Non-pigmented ciliary epithelial cell (primary cell): ENCODE data around the gene HIVEP1.
"Not testable (repeated sequence)": the region's sequence is repeated elsewhere in the genome, so short reads cannot be mapped to it uniquely, and the experiment has no call there.

Experiments
- DNase-seq: peaks from one replicate; pipeline ENCODE4 v3.0.0-alpha.2; 2010; ENCODE audit warnings: low read depth

The HIVEP1 gene

DNA sequence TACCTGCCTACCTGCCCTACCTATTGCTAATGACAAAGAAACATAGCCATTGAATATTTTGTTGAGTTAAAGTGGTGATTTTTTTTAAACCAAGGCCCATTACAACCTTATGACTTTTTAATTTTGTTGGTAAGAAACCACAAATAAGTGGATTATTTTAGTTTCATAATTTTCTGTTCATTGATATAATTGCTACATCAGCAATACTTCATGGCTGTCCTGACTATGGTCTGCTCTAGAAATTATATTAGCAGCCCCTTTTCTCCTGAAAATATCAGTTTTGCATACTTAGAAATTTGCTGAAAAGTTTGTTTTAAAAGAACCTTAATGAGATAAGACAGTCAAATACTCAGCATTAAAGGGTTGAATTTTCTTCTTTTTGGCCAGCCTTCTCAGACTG, 106.5 kb downstream of the HIVEP1 start:
- DNase-seq: no peak

DNA sequence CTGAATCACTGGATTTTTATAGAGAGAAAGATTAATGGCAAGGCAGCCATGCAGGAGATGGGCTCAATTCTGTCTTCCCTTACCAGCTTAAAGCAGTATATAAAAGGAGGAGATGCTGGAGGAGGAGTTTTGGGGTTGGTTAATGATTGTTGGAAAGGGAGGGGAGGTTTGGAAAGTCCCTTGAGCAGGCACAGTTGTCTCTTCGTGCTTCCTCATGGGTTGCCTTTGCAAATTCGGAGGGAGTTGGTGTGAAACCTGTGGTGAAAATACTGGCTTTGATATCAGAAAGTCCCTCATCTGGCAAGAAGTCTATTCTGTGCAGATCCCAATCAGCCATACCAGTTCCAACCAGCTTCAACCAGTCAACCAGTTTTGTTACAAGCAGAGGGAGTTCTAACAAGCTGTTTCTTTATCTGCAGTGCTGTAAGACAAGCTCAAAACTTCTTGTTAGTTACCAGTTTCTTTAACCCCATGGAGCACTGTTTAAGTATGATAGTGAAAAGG, 107.0 kb downstream of the HIVEP1 start:
- DNase-seq: no peak

GRCh38 chr6:12125396-12125795, 113.3 kb downstream of the HIVEP1 start:
- DNase-seq: no peak

DNA sequence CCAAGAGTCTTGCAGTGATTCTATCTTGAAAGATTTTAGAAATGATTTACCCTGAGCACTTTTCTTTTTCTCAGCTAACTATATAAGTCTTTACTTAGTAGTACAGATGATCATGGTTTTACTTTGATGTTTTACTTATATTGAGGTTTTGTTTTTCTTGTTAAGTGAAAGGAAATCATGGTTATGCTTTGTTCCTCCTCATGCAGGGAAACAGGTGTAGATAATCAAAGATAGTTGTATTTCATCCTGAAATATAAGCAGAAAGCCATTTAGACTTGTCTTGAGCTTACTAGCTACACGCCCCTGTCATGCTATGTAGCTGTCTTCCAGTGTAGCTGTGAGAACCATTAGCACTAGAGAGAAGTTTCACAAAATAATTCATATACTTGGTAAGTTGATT, 113.9 kb downstream of the HIVEP1 start:
- DNase-seq: no peak

GRCh38 chr6:12129523-12129922, 117.4 kb downstream of the HIVEP1 start:
- no peak for DNase-seq

DNA sequence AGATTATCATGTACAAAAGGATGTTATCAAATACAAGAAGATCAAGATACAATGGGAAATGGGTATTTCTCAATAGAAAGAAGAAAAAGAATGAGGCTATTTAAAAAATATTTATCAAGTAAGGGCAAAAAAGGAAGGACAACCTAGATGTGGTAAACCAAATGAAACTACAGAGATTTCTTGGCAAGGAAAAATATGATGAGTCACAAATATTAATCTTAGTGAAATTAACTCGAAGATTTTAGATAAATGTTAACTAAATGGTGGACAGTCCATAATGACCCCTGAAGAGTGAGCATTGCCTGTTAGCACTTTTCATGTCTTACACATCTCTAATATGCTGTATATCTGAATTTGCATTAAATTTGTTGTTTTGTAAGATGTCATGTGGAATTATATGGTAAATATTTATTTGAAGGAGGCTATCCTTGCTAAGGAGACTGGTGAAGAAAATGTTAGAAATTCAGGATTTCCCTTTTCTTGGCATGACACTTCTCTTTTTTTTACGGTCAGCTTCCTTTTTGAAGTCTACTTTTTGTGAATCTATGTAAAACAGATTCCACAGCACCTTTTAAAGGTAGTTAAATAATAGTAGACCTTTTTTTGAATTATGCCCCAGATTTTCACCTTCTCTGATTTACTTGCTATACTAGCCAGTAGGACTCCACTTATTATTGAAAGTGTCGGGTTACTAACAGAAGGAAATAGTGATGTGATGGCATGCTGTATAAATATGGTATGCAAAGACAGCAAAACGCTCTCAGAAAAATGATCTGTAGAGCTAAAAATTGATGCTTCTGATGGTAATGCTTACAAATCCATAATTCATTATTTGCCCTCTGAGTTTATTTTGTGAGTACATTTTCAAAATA, 120.5 kb downstream of the HIVEP1 start:
- DNase-seq: no peak

DNA sequence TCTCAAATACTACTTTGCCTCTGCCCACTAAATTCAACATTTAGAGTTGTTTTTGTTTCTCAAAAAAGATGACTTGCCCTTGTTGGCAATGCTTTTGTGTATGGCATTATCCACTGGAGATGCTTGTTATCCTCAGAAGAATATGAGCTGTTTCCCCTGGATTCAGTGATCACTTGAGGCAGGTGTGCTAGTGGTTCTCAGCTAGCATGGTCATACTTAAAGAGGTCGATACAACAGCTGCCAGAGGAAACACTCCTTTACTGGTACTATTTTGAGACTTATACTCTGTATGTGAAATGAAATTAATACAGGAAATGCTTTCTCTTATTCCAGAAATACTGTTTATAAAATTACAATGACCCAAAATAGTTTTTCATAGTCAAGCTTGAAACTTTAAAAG, 122.5 kb downstream of the HIVEP1 start:
- no peak for DNase-seq

- no peak for DNase-seq
These were observed 122.9 kb downstream of the HIVEP1 start for GRCh38 chr6:12134991-12135390.

- no peak for DNase-seq
These were observed 124.8 kb downstream of the HIVEP1 start for GRCh38 chr6:12136905-12137304.

GRCh38 chr6:12137480-12137879, 125.4 kb downstream of the HIVEP1 start:
- peak; percentile 47 for DNase-seq

DNA sequence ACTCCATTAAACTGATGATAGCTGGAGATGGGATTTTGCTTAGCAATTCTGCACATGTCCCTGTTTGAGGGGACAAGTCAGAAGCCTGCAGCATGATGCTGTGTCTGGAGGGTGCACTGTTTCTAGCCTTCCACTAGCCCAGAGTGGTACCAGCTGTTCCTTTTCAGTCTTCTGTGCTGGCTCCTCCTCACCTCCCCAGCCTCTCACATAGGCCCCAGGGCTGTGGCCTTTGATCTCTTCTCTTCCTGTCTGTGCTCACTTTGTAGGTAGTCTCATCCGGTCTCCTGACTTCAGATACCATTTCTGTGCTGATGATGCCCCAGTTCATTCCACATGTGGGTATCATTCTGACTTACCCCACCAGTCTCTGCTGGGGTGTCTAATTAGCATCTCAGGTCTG, 126.3 kb downstream of the HIVEP1 start:
- no peak for DNase-seq

- no peak for DNase-seq
These were observed 126.8 kb downstream of the HIVEP1 start for GRCh38 chr6:12138936-12139335.

GRCh38 chr6:12147557-12148316, 135.6 kb downstream of the HIVEP1 start:
- DNase-seq: no peak

GRCh38 chr6:12148317-12148801, 136.2 kb downstream of the HIVEP1 start:
- peak; percentile 79 for DNase-seq

GRCh38 chr6:12148841-12149240, 136.7 kb downstream of the HIVEP1 start:
- DNase-seq: no peak

DNA sequence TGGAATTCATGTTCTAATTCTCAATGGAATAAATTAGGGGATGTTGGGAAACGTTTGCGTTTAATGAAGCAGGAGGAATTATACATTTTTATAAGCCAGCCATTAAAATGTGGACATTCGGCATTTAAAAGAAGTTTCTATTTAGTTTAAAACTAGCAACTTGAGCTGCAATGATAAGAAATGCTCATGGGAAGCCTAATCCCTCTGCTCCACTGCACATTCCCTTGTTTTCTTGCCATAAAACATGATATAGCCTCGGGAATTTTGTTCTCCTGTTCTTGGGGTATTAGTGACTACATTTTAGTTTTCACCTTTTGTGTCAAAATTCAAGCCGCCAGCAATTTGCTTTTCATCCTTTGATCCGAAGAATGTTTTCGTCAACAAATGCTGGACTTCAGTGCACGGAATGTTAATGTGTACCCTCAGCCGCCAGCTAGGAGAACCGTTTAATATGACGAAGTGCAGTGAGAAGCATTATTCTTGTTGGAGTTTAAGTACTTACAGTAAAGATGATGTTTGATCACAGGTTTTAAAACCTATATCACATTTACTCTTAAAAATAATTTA, 137.9 kb downstream of the HIVEP1 start:
- DNase-seq: no peak

DNA sequence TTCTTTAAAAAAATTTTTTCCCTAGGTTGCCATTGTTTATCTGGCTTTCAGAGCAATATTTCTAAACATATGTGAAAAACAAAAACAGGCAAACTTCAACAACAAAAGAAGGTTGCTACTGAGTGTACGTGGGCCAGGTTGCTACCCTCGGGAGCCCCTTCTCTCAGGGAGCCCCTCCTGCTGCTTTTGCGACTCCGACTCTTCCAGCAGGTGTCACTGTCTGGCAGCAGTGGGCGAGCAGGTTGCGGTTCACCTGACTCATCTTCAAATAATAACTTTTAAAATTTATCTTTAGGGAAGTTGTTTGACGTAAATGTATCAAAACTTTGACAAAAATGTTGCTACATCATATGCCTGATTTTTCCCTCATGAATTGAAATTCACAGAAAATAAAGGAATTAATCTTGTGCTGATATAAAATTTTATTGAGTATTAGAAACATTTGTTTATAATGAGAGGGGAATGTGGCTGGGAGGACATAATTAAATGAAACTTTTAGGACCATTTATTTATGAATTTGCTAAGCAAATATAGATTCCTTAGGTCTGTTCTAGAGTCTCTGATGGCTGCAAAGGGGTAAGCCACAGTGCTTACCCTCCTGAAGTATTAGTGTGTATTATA, 138.8 kb downstream of the HIVEP1 start:
- no peak for DNase-seq

DNA sequence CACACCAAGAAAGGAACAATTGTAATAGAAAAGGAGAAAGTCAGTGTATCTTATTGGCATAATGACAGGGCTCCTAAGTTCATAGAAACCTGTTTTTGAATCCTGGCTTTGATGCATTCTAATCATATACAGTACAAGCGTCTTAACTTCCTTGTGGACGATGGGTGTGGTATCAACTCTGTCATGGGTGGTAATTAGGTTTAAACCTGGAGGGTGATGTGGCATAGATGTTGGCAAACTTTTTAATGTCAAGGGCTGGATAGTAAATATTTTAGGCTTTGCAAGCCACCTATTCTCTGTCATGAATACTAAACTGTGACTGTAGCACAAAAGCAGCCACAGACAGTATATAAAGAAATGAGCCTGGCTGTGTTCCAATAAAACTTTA, 139.3 kb downstream of the HIVEP1 start:
- no peak for DNase-seq

DNA sequence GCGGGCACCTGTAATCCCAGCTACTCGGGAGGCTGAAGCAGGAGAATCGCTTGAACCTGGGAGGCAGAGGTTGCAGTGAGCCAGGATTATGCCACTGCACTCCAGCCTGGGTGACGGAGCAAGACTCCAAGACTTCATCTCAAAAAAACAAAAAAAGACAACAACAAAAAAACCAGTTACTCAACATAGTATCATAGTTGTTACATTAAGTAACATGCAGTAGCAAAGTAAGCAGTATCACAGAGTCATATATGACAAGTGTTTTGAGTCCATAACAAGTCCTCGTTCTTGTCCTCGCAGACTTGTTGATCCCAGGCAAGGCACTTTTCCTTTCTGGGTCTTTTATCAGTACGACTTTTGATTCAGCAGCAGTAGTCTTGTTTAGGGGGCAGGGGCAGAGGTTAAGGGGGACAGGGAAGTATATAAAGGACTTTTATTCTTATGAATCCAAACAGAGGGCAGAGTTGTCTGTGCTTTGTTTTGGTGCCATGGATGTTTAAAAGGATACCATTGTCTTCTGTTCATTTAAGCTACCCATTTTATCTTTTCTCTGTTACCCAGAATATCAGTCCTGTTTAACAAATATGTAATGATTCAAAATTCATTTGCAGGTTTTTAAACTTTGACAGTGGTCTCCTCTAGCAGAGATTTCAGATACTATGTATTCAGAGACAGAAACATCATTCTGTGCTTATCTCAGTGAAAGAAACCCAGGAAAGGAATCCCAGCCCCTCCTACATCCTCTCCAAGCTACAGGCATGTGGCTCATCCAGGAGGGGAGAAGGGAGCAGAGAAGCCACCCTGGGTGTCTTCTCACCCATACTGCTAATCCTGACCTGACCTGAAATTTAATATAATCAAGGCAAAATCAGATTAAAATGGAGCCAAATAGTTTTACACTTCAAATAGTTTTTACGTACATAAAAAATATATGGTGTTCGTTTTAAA, 140.2 kb downstream of the HIVEP1 start:
- no peak for DNase-seq

GRCh38 chr6:12155769-12156168, 143.7 kb downstream of the HIVEP1 start:
- DNase-seq: not testable (repeated sequence)
